ENCODE results near the gene TRMT61A. TPM values are rescaled to one million over a fixed set of nuclear protein-coding genes. Genes with fewer than 3 reads are reported as not detected.
A peak's percentile ranks its signal among the peaks of the same experiment; 100 is the strongest.

TRMT61A gene
- polyA plus RNA-seq (ENCODE audit: insufficient read length): 5.6 TPM
- long read RNA-seq, donor 1, transcript TRMT61A-202 (4 exons, 3,229 nt): major isoform, 7 of 7 reads
- long read RNA-seq, donor 1, partial matches to known transcripts: 0 of 7 reads
- long read RNA-seq, donor 1, other reads (novel, unspliced or antisense): 0 of 7 reads
- long read RNA-seq, donor 2, partial matches to known transcripts: 0 of 4 reads
- long read RNA-seq, donor 2, other reads (novel, unspliced or antisense): 0 of 4 reads
- long read RNA-seq, donor 3, transcript TRMT61A-202 (4 exons, 3,229 nt): major isoform, 5 of 6 reads
- long read RNA-seq, donor 3, partial matches to known transcripts: 0 of 6 reads
- long read RNA-seq, donor 3, other reads (novel, unspliced or antisense): 0 of 6 reads
- long read RNA-seq, donor 4: 0 reads
- long read RNA-seq, donor 5, transcript TRMT61A-202 (4 exons, 3,229 nt): major isoform, 11 of 11 reads
- long read RNA-seq, donor 5, partial matches to known transcripts: 0 of 11 reads
- long read RNA-seq, donor 5, other reads (novel, unspliced or antisense): 0 of 11 reads
- long read RNA-seq, donor 6, transcript TRMT61A-202 (4 exons, 3,229 nt): major isoform, 6 of 6 reads
- long read RNA-seq, donor 6, partial matches to known transcripts: 0 of 6 reads
- long read RNA-seq, donor 6, other reads (novel, unspliced or antisense): 0 of 6 reads
- long read RNA-seq, donor 7, transcript TRMT61A-202 (4 exons, 3,229 nt): major isoform, 7 of 7 reads
- long read RNA-seq, donor 7, partial matches to known transcripts: 0 of 7 reads
- long read RNA-seq, donor 7, other reads (novel, unspliced or antisense): 0 of 7 reads
- long read RNA-seq, donor 8, partial matches to known transcripts: 0 of 3 reads
- long read RNA-seq, donor 8, other reads (novel, unspliced or antisense): 0 of 3 reads

DNA sequence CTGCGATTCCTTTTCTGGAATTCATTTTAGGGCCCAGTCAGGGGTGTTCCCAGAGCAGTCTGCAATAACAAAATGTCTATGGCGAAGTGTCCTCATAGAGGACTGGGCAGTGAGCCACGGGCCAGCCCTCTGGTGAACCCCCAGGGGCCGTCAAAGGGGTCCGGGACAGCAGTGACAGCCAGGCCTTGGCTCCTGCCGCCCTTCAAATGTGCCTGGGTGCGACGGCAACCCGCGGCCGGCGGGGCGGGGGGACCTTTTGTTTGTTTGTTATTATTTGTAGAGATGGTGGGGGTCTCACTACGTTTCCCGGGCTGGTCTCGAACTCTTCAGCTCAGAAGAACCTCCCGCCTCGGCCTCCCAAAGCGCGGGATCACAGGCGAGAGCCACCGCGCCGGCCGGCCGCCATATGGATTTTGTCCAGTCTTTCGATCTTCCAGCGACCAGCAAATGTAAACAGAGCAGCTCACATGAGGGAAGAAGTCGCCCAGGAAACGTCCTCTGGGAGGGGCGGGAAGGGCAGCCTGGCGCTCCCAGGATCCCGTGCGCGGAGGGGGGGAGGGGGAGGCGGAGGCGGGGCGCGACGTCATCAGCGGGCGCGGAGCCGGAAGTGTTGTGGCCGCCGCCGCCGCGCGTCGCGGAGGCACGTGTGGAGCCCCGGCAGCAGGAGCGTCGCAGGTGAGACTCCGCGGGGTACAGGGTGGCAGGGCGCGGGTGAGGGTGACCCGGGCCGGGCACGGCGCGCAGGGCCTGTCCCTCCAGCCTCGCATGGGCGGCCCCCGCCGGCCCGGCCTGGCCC lies at the start of gene TRMT61A:
Gene TRMT61A, plus strand, starts transcription at position 610 of the 796 bp plus-strand sequence. CDS start 783 bp downstream, outside the sequence.
- DNase-seq: peak; percentile 87

DNA sequence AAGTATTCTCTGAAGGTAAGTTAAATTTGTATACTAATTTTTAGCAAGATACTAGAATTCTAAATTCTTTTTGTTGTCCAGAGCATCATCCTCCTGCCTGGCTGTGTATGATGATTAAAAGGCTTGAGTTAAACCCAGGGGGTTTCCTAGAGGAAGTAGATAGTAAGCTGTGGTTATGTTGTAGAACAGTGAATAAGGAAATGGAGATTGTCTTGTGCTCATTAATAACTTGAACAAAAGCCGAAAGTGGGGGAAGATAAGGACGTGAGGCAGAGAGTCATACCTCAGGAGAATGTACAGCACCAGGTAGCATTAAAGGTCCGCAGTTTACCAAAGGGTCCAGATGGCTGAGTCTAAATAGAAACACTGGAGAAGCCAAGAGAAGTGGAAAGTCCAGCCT lies 48.4 kb upstream of the TRMT61A start:
- no peak for DNase-seq

DNA sequence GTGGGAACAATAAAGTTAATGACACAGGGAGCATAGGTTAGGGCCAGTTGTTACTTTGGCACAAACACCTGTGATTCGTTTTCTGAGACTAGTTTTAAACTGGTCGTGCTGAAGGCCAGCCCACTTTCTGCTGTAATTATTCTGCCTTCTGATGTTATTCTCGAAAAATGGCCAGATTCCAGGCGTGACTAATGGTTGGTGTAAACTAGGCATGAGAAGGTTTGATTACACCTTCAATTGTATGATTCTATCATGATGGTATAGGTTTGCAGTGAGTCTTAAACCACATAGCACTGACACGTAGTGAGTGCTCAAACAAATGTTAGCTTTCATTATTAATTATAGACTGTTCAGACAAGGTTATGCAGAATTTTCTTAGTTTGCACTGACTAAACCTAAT lies 45.4 kb upstream of the TRMT61A start:
- peak; percentile 13 for DNase-seq

DNA sequence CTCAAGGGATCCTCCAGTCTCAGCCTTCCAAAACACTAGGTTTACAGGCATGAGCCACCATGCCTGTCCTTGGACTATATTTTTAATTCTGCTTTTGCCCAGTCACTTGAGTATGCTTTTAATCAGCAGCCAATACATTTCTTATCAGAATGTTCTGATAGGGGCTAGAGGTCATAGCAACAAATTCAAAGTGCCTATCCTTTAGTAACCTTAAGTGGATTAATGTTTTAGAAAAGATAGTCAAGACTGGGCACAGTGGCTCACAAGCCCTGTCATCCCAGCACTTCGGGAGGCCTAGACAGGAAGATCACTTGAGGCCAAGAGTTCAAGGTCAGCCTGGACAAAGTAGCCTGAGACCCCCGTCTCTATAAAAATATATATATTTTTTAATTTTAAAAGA lies 43.5 kb upstream of the TRMT61A start:
- no peak for DNase-seq

DNA sequence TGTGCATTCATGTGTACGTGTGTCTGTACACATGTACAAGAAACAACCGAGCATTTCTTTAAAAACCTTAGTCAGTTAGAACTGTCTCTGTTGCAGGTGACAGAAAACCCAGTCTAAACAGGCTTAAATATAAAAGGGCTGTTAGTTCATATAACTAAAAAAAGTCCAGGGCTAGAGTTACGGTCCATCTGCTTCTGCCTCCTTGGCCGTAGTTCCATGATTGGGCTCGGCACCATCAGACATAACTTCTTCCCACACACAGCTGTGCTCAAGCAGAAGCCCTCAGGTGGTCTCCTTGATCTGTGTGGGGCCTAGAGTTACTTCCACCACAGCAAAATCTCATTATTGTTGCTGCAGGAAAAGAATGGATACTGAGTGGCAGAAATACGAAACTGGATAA lies 40.9 kb upstream of the TRMT61A start:
- no peak for DNase-seq

DNA sequence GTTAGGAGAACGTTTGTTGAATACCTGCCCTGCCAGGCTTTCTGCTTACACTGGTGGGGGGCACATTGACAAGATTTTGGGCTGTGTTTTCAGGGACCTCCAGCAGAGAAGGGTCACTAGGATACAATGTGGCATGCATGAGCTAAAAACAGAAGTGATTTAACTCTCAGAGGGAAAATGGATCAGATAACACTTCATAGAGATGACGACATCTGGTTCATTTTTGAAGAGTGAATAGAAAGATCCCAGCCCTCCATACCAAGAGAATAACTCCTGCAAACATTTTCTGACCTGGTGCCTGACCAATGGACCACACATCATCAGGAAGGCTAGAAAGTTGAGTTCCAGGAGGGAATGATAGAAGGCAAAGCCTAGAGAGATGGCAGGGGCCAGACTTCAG lies 40.0 kb upstream of the TRMT61A start:
- DNase-seq: no peak

DNA sequence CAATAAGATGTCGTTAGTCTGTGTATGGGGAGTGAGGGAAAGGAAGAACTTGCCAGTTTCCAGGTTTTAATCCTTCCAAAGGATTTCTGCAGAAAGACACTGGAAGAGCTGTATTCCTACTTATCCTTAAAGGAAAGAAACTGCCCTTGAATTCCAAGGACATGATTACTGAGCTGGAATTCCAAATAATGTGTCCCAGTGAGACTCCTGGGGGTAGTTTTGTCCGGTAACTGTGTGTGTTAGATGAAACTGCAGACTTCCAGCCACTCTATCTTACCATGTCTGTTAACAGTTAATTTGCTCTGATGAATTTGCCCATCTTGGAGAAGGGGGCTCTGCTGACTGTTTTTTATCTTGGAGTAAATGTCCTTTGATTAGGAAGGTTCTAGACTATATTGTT lies 39.4 kb upstream of the TRMT61A start:
- no peak for DNase-seq

DNA sequence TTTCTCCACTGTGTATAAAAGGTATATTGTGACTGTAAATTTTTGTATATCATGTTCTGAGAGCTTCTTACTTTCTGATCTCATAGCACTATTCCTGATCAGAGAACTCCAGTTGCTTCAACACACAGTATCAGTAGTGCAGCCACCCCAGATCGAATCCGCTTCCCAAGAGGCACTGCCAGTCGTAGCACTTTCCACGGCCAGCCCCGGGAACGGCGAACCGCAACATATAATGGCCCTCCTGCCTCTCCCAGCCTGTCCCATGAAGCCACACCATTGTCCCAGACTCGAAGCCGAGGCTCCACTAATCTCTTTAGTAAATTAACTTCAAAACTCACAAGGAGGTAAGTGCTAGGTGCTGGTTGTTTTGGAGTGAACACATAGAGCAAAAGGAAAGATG lies 37.3 kb upstream of the TRMT61A start:
- DNase-seq: no peak

DNA sequence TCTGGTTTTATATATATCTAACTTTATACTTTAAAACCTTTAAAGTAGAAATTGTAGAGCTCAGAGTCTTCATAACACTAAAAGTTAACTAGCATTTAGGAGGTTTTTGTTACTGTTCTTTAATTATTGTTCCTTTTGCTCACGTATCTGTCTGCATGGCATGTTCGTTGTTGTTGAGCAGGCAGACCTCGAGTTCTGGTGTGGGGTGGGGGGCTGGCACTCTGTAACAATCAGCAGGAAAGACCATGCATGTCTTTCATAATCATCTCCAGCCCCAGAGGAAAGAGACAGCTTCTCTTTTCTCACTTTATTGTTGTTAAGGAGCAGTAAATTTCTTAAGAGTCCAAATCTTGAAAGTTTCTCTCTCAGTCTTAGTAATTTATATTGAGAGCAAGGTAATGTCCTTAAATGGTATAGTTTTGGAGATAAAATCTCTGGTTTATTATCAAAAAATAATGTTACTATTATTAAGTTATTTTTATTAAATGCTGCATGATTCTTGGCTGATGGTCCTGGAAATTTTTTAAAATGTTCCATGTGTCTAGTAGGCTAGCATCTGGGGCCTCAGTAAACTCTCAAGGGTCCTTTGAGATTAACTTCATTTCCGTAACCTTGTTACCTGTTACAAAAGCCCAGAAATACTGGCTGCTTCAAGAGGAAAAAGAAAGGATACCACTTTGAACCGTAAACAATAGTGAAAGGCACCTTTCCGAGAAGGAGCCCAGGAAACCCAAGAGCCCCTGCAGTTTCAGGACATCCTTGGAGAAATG lies 36.7 kb upstream of the TRMT61A start:
- DNase-seq: no peak

DNA sequence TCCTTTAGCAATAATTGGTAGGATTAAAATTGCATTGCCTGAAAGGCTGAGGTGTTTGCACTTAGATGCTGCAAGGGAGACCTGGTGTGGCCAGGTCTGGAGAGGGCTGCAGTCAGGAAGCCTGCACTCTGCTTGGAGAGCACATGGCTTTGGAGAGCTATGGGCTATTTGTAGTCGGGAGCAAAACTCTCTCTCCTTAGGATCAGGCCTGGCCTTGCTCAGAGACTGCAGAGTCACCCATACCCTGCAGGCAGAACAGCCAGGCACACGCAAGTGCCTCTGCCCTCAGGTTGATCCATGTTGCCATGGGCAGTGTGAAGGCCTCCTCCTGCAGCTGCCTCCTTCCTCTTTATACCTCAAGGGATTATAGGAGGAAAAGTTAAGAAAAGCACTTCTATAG lies 33.1 kb upstream of the TRMT61A start:
- DNase-seq: no peak

DNA sequence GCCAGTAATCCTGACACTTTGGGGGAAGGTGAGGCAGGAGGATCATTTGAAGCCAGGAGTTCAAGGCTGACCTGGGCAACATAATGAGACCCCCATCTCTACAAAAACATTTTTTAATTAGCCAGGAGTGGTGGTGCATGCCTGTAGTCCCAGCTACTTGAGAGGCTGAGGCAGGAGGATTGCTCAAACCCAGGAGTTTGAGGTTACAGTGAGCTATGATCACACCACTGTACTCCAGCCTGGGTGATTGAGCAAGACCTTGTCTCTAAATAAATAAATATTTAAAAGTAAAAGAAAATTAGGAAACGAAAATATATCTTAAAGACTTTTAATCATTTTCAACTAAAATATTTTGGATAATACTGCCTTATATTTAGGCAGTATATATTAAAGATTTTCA lies 32.2 kb upstream of the TRMT61A start:
- DNase-seq: no peak

DNA sequence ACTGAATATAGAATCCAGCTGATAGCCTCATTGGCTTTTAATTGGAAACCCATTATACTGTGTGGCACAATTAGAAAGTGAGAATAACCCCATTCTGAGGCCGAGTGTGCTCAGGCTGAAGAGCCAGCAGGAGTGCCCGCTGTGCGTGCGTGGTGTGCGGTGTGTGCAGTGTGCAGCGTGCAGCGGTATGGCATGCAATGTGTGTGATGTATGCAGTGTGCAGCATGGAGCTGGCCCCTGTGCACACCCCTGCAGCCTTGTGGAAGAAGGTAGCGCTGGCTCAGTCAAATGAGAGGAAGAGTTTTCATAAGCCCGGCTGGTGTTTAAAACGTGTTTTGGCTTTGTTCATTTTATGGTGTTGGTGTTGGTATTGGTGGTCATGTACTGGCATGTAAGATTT lies 29.3 kb upstream of the TRMT61A start:
- DNase-seq: no peak

DNA sequence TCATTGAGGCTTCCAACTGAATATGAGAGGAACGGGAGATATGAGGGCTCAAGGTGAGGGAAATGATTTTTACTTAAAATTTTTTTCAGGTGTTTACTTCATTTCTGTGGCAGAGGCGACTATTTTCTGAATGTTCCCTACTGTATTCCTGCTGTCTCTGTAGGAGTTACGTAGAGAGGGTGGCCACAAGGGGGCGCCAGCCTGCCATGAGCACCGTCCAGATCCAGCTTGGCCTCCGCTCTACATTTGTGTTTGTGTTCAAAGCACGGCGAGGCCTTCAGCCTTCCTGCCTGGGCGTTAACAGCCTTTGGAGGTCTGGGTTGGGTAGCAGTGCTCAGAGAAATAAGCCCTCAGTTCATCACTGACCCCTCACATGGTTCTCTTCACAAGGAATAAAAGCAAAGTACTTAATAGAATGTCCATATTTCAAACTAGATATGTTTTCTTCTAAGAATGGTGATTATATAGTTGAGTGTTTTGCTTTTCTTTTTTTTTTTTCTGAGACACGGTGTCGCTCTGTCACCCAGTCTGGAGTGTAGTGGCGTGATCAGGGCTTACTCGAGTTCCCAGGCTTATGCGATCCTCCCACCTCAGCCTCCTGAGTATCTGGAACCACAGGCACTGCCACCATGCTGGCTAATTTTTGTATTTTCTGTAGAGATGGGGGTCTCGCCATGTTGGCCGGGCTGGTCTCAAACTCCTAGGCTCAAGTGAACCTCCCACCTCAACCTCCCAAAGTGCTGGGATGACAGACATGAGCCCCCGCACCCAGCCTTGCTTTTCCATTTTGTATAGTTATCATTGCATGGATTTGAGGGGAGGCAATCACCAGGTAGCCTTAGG lies 28.6 kb upstream of the TRMT61A start:
- DNase-seq: peak; percentile 78

DNA sequence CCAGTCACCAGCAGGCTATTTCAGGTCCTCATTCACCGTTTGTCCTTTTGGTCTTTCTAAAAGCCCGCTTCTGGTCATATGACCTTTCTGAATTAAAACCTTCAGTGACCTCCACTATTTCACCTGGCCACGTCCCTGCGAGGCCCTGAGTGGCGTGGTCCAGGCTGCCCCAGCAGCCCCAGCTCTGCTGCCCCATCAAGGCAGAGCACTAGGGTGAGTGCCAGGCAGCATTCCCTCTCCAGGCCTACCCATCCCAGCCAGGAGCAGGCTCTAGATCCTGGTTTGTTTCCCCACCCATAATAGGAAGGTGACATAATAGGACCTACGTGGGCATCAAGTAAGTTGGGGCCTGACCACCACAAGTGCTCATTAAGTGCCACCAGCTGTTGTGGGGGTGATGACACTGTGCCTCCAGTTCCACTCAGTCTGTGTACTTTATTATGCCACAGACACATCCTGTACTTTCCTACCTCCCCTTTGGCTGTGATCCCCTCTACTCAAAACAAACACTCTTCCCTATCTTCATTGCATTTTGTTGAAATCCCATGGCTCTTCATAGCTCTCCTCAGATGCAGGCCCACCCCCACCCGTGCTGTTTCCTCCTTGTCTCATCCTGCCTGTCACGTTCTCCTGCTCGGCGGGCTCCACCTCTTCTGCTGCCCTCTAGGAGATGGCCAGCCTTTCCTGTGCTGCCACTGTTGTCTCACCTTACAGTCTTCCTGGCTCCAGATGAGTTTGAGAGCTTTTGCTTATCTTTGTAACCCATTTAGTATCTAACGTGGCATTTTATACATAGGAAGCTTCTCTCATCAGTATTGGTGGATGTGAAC lies 27.7 kb upstream of the TRMT61A start:
- no peak for DNase-seq

DNA sequence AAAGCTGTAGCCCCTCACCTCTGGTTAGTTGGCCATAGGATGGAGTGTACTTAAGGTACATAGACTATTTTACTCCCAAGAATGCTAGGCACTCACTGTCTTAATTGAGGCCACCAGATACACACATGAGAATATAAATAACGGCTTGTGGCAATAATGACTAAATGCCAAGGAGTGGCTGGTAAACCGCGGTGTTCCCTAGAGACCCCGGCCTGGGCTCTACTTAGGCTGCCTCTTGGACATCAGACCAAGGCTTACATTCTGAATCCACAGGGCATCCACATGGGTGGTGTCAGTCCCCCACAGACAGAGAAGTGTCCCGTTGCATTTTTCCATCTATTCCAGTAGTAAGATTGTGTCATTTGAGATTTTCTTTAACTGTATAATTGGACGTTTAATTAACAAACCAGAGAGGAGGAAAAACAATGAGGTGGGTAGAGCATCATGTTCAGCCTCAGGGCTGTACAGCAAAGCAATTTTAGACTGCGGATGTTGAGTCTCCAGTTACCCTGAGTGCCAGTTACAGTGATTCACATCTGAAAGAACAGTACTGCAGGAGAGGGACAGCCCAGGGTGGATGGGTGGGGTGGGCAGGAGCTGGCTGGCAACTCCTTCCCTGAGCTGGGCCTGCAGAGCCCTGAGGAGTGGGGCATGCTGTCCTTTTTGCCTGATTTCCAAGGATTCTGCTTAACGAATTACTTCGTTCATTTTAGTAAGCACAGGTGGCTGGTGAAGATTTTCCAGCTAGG lies 26.9 kb upstream of the TRMT61A start:
- no peak for DNase-seq

DNA sequence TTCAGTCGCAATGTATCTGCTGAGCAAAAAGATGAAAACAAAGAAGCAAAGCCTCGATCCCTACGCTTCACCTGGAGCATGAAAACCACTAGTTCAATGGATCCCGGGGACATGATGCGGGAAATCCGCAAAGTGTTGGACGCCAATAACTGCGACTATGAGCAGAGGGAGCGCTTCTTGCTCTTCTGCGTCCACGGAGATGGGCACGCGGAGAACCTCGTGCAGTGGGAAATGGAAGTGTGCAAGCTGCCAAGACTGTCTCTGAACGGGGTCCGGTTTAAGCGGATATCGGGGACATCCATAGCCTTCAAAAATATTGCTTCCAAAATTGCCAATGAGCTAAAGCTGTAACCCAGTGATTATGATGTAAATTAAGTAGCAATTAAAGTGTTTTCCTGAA lies 26.1 kb upstream of the TRMT61A start:
- no peak for DNase-seq

DNA sequence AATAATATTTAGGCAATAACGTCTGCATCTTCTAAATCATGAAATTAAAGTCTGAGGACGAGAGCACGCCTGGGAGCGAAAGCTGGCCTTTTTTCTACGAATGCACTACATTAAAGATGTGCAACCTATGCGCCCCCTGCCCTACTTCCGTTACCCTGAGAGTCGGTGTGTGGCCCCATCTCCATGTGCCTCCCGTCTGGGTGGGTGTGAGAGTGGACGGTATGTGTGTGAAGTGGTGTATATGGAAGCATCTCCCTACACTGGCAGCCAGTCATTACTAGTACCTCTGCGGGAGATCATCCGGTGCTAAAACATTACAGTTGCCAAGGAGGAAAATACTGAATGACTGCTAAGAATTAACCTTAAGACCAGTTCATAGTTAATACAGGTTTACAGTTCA lies 25.7 kb upstream of the TRMT61A start:
- DNase-seq: no peak

DNA sequence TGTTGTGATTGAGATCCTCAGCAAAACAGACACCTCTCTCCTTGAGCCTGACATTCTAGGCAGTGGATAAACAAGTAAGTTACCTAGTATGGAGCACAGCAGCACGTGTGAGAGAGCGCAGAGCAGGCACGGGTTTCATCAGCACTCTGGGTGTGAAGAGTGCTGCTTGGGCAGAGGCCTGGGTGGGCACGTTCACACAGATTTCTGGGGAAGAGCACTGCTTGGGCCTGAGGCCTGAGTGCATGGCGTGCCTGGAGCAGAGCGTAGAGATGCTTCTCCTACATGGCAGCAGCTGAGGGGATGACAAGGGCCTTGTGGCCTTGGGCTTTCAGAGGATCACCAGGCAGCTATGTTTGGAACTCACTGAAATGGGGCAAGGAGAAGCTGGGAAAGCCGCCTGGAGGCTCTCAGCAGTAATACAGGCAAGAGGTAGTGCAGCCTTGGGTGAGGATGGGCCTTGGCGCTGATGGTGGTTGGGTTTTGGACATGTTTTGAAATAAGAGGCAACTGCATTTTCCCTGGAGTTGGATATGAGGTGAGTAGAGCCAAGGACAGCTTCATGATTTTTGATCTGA lies 23.9 kb upstream of the TRMT61A start:
- no peak for DNase-seq

DNA sequence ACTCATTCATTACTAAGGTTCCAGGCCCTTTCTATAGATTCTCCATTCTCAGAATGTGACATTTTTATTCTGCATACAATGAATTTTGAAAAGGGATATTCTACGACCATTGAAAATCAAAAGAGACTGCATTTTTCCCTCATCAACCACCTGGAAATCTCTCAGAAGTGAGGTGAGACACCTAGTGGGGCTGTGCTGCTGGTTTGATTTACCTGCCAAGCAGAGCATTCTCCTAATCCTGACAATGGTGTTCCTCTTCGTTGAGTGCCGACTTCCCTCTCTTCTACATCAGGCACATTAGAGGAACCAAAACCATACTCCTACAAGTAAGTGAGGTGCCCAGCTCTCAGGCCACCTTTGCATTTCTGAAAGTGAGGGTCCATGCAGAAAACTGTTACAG lies 21.2 kb upstream of the TRMT61A start:
- no peak for DNase-seq

Data from left kidney (tissue), 8 donors.